Osteoblast (primary cell): ENCODE measurements around the gene GNPTAB. TPM values are rescaled to one million over a fixed set of nuclear protein-coding genes. Genes with fewer than 3 reads are reported as not detected.

Source experiments
- DNase-seq: peaks from one replicate; pipeline ENCODE4 v3.0.0; 2011; ENCODE audit warnings: low spot score, mixed read lengths; ENCODE audit not compliant: insufficient read length; ENCODE audit errors: missing footprints
- H2AFZ ChIP-seq: 2 replicates; pipeline ENCODE4 v1.6.0; 2011; ENCODE audit warnings: mild to moderate bottlenecking, low read length
- H3K27ac ChIP-seq: 2 replicates; pipeline ENCODE4 v1.5.1; 2011; ENCODE audit warnings: mild to moderate bottlenecking, low read depth, low read length, moderate library complexity
- H3K27me3 ChIP-seq: 2 replicates; pipeline ENCODE4 v1.6.0; 2012; ENCODE audit warnings: mild to moderate bottlenecking, control low read depth, inconsistent platforms, low read length, moderate library complexity; ENCODE audit not compliant: insufficient read depth
- H3K36me3 ChIP-seq: 2 replicates; pipeline ENCODE4 v1.5.1; 2011; ENCODE audit warnings: mild to moderate bottlenecking, low read length, control low read depth, moderate library complexity; ENCODE audit not compliant: insufficient read depth
- H3K4me1 ChIP-seq: 2 replicates; pipeline ENCODE4 v1.5.1; 2011; ENCODE audit warnings: mild to moderate bottlenecking, low read length, control low read depth, moderate library complexity; ENCODE audit not compliant: insufficient read depth
- H3K4me2 ChIP-seq: 2 replicates; pipeline ENCODE4 v1.6.0; 2011; ENCODE audit warnings: mild to moderate bottlenecking, low read length; ENCODE audit not compliant: insufficient read depth
- H3K4me3 ChIP-seq: fragments of 200-600 bp; sonication (generic); 3 replicates; pipeline ENCODE4 v1.5.1; 2012; ENCODE audit warnings: mild to moderate bottlenecking, low read length, inconsistent platforms; ENCODE audit not compliant: insufficient read depth
- H3K79me2 ChIP-seq: 2 replicates; pipeline ENCODE4 v1.6.0; 2012; ENCODE audit warnings: mild to moderate bottlenecking, low read length, control low read depth, inconsistent platforms; ENCODE audit not compliant: insufficient read depth
- H3K9me3 ChIP-seq: 2 replicates; pipeline ENCODE4 v1.5.1; 2011; ENCODE audit warnings: low read depth, low read length, control low read depth
- H4K20me1 ChIP-seq: 2 replicates; pipeline ENCODE4 v1.6.0; 2012; ENCODE audit warnings: mild to moderate bottlenecking, low read length, control low read depth; ENCODE audit not compliant: insufficient read depth
- total RNA-seq: library from RNA; depleted of rRNA; stranded (reverse); fragments of >200 nt; gene quantifications from 2 replicates; pipeline ENCODE4 v1.2.3, GENCODE V29; 2012
- TF ChIP-seq, protein P1 (sequence below): IDR thresholded peaks from 2 replicates; pipeline ENCODE4 v1.5.1; 2011; ENCODE audit warnings: mild to moderate bottlenecking, low read depth, low read length, moderate library complexity; ENCODE audit errors: extremely low read depth

GNPTAB gene
- total RNA-seq, 1 donor: 93.0 TPM

- Histone ChIP-seq H3K4me2 (peak overlapping the region; percentile 92), H3K4me1 (peaks cover 13% of the 10 kb centered on the region), H3K9me3 (no peaks in the 10 kb centered on the region), H2AFZ (peak overlapping the region; percentile 92), H3K27ac (peak overlapping the region; percentile 62), H3K79me2 (peaks cover 51% of the 10 kb centered on the region), H3K4me3 (peak overlapping the region; percentile 95), H4K20me1 (peaks cover 3% of the 10 kb centered on the region), H3K27me3 (no peaks in the 10 kb centered on the region), H3K36me3 (no peaks in the 10 kb centered on the region)
- DNase-seq: peak; percentile 73
- TF ChIP-seq, protein P1, sequence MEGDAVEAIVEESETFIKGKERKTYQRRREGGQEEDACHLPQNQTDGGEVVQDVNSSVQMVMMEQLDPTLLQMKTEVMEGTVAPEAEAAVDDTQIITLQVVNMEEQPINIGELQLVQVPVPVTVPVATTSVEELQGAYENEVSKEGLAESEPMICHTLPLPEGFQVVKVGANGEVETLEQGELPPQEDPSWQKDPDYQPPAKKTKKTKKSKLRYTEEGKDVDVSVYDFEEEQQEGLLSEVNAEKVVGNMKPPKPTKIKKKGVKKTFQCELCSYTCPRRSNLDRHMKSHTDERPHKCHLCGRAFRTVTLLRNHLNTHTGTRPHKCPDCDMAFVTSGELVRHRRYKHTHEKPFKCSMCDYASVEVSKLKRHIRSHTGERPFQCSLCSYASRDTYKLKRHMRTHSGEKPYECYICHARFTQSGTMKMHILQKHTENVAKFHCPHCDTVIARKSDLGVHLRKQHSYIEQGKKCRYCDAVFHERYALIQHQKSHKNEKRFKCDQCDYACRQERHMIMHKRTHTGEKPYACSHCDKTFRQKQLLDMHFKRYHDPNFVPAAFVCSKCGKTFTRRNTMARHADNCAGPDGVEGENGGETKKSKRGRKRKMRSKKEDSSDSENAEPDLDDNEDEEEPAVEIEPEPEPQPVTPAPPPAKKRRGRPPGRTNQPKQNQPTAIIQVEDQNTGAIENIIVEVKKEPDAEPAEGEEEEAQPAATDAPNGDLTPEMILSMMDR: no peak
Measured at GRCh38 chr12:101829639-101830366, 956 bp downstream of the GNPTAB start.

- Histone ChIP-seq H3K79me2 (peaks cover 59% of the 10 kb centered on the region), H3K27ac (no peak overlapping the region), H3K4me1 (peaks cover 13% of the 10 kb centered on the region), H4K20me1 (peaks cover 5% of the 10 kb centered on the region), H3K4me2 (no peak overlapping the region), H2AFZ (no peak overlapping the region), H3K4me3 (no peak overlapping the region), H3K9me3 (no peaks in the 10 kb centered on the region), H3K27me3 (no peaks in the 10 kb centered on the region), H3K36me3 (no peaks in the 10 kb centered on the region)
- peak; percentile 52 for DNase-seq
- TF ChIP-seq, protein P1: no peak
Measured at GRCh38 chr12:101828463-101829196, 2.1 kb downstream of the GNPTAB start.

DNA sequence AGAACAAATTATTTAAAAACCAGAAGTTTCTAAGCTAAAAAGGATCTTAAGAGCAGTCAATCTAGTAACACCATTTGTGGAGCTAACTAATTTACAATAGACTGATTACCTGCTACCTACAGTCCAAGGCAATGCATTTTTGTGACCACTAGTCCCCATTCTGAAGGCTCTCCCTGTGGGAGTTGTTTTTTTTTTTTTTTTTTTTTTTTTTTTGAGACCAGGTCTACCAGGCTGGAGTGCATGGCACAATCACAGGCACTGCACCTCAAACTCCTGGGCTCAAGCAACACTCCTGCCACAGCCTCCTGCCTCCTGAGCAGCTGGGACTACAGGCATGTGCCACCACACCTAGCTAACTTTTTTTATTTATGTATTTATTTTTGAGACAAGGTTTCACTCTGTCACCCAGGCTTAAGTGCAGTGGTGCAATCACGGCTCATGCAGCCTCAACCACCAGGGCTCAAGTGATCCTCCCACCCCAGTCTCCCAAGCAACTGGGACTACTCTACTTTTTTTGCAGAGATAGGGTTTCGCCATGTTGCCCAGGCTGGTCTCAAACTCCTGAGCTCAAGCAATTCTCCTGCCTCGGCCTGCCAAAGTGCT, 3.9 kb downstream of the GNPTAB start:
- Histone ChIP-seq H3K27me3 (no peaks in the 10 kb centered on the region), H3K27ac (no peak overlapping the region), H3K79me2 (peaks cover 68% of the 10 kb centered on the region), H2AFZ (no peak overlapping the region), H3K36me3 (no peaks in the 10 kb centered on the region), H3K4me3 (no peak overlapping the region), H3K4me1 (peaks cover 13% of the 10 kb centered on the region), H3K9me3 (no peaks in the 10 kb centered on the region), H3K4me2 (no peak overlapping the region), H4K20me1 (peaks cover 5% of the 10 kb centered on the region)
- DNase-seq: no peak
- TF ChIP-seq, protein P1: no peak

GRCh38 chr12:101824831-101825230, 5.9 kb downstream of the GNPTAB start:
- TF ChIP-seq, protein P1: no peak
- H3K4me3 ChIP-seq: no peak overlapping the region
- peaks cover 74% of the 10 kb centered on the region for H3K79me2 ChIP-seq

More at GRCh38 chr12:101824831-101825230, 5.9 kb downstream of the GNPTAB start:
- Histone ChIP-seq H2AFZ (no peak overlapping the region), H3K27me3 (no peaks in the 10 kb centered on the region), H3K27ac (no peak overlapping the region), H4K20me1 (peaks cover 10% of the 10 kb centered on the region), H3K9me3 (no peaks in the 10 kb centered on the region), H3K36me3 (no peaks in the 10 kb centered on the region), H3K4me2 (no peak overlapping the region), H3K4me1 (peaks cover 12% of the 10 kb centered on the region)
- no peak for DNase-seq
